HG03097 (cell line): Measurements from ENCODE around the gene IL18RAP.

Experiments used
- ATAC-seq: cut with Tn5 transposase; IDR thresholded peaks from one replicate; pipeline ENCODE4 v1.9.1; 2021; ENCODE audit not compliant: unreplicated experiment, low FRiP score

The IL18RAP gene

GRCh38 chr2:102492006-102492405 is 69.0 kb downstream of the IL18RAP start:
- no peak for ATAC-seq

DNA sequence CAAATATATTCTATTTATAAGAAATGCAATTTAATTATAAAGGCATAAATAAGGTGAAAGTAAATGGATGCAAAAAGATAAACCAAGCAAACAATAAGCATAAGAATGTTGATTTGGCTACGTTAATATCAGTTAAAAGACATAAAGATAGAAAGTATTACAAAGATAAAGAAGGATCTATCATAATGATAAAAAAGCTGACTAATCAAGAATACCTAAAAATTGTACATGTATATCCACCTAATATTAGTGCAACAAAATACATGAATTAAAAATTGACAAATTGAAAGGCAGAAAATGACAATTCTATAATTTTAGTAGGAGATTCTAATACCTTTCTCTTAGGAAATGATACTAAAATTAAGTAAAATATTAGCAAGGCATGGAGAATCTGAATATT is 71.6 kb downstream of the IL18RAP start:
- ATAC-seq, result no peak

DNA sequence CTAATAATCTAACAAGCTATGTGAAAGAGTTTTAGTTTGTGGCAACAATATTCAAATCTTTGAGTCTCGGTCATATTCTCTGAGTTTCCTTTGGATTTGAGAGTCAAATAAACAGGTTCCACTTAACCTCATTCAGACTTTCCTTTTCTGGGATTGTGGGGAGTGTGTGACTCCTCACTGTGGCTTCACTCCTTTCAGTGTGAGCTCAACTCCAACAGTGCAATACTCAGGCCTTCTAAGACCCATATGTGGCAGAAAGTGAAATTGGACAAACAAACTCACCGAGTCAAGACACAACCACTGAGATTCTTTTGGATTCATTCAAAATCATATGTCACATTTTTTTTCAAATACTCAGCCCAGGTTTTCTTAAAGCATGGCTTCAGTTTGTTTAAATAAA is 75.5 kb downstream of the IL18RAP start:
- no peak for ATAC-seq

DNA sequence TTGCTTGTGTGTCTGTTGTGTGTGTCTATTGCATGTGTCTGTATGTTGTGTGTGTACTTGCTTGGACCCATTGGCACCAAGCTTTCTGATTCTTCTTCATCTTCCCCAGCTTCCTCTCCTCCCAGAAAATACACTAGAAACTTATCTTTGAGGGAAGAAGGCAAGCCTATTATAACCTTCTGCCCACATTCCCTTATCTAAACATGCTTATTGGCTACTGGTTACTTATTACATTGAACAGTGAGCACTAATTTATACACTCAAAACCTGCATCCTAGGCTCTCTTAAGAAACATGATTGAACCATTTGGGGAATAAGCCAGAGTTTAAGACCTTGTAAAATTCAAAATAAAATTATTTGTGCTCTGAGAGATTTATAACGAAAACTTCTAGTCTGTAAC is 76.6 kb downstream of the IL18RAP start:
- ATAC-seq, result no peak
